HT-29 (cell line): ENCODE data around the gene GRB10. TPM values are rescaled to one million over a fixed set of nuclear protein-coding genes. Genes with fewer than 3 reads are reported as not detected.

Experiments used
- DNase-seq: peaks from one replicate; pipeline ENCODE4 v3.0.0-alpha.2; 2015; ENCODE audit warnings: low spot score
- total RNA-seq: library from RNA; depleted of rRNA; stranded (reverse); fragments of >200 nt; shearing (Covaris generic); gene quantifications from 2 replicates; pipeline ENCODE4 v1.2.3, GENCODE V29; 2014

The GRB10 gene
- total RNA-seq, 1 experiment from 2014 or later = 6.6 TPM

DNA sequence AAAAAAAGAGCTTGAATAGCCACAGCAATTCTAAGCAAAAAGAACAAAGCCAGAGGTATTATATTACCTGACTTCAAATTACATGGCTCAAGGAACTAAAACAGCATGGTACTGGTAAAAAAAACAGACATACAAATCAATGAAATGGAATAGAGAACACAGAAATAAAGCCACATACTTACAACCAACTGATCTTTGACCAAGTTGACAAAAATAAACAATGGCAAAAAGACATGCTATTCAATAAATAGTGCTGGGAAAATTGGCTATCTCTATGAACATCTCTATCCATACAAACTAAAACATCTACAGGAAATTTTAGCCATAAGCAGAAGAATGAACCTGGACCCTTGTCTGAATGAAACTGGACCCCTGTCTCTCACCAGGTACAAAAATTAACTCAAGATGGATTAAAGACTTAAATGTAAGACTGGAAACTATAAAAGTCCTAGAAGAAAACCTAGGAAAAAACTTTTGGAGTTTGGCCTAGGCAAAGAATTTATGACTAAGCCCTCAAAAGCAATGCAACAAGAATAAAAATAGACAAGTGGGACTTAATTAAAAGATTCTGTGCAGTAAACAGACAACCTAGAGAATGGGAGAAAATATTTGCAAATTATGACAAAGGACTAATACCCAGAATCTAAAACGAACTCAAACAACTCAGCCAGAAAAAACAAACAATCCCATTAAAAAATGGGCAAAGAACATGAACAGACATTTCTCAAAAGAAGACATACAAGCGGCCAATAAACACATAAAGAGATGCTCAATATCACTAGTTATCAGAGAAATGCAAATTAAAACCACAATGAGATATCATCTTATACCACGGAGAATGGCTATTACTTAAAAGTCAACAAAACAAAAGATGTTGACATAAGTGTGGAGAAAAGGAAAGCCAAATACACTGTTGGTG, 144.7 kb downstream of the GRB10 start:
- no peak for DNase-seq

DNA sequence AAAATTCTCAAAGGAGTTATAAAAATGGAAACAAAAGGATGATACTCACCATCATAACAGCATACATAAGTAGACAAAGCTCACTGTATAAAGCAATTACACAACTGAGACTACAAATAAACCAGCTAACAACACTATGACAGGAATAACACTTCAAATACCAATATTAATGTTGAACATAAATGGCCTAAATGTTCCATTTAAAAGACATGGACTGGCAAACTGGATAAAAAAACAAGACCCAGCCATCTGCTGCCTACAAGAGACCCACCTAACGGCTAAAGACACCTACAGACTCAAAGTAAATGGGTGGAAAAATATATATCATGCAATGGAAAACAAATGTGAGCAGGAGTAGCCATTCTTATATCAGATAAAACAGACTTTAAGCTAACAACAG, 148.3 kb downstream of the GRB10 start:
- no peak for DNase-seq

DNA sequence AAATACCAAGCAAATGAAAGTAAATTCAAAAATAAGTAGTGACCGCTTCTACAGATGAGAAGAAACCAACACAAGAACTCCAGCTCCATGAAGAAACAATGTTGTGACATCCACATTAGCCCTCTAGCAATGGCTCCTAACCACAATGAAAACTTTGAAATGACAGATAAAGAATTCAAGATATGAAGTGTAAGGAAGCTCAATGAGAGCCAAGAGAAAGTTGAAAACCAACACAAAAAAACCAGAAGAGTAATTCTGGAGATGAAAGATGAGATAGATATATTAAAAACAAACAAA, 149.3 kb downstream of the GRB10 start:
- DNase-seq = no peak

DNA sequence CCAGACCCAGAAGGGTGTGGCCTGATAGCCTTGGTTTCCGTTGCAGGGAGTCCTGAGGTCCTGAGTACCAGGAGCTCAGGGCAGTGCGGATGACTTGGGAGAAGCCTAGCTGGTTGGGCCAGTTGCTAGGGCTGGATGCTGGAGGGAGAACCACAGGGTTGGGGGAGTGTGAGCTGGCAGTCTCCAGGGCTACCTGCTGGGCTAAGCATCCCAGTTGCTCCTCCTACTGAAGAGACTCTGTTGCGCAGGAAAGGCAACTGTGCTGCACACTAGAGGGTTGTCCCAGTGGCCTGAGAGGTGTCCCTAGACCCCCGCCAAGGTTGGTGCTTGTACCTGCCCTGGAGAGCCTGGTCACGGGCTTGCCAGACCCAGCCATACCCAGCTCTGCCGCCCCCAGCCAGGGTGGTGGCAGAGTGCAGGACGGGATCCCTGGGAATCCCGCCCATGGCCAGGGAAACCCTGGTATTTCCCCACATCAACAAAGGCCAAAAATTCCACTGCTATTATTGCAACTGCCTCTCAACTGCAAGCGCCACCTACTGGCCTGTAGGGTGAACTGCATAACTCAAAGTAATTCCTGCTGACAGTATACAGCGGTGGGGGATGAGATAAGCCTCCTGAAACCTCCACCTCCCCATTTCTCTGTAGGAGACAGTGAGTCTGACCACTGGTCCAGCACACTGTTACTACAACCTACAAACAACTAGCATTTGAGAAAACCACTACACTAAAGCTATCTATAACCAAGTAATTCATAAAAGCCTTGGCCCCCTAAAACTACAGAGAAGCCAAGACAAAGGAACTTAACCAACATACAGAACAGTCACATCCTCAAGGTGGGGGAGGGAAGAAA, 149.9 kb downstream of the GRB10 start:
- DNase-seq = peak; percentile 82

DNA sequence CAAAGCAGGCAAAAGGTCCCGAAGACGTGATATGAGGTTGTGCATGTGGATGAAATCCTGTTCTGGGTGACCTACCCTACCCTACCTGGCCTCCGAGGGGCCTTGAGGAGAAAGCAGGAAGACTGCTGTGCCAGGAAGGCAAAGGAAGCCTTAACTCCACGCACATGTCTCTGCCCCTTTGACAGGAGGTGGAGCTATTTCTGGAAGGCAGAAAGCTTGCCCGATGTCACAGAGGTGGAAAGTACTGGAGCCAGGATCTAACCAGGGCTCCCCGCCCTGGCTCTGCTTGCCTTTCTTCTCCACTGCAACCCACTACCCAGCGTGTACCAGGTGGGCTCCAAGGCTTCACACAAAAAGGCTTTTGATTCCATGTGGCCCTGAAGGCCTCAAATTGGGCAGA, 151.1 kb downstream of the GRB10 start:
- no peak for DNase-seq

DNA sequence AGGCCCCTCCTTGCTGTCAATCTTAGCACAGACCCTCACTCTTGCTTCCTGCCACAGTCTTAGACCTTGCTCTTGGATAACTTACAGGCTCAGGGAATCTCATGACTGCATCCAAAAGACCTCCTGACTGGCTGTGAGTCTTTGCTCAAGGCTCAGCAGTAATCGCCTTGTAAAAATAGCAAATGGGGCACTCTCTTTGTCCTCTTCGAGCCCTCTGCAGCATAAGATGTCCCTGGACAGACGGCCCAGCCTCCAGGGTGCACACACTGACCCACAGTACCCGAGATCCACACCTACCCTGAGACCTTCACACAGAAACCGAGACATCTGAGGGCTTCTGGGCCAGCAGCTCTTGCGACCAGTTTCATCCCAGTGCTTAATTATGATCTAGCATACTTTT, 151.6 kb downstream of the GRB10 start:
- DNase-seq = no peak

DNA sequence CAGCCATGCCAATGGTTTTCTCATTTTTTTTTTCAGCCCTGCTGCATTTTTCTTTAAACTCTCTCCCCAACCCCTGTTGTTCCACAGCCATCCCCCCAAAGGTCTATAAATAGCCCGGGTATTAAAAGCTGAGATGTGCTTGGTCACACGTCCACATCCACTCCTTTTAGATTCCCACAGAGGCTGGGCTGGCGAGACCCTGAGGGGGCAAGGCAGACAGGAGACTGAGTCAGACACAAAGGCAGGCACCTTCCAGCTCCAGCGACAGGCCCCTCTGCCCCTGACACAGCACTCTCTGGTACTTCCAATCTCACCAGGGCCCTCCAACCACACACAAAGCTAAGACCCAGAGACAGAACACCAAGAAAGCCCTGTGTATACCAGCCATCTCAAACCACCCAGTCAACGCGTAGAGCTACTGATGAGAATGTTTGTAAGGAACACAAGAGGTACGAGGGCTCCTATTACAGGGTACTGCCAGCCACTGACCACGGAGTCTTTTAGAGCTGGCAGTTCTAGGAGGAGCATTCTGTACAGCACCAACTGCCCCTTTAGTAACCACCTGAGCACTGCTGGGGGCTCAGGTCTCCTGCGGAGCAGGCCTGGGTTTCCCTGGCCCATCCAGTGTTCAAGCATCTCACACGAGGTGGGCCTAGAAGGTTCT, 153.3 kb downstream of the GRB10 start:
- no peak for DNase-seq

DNA sequence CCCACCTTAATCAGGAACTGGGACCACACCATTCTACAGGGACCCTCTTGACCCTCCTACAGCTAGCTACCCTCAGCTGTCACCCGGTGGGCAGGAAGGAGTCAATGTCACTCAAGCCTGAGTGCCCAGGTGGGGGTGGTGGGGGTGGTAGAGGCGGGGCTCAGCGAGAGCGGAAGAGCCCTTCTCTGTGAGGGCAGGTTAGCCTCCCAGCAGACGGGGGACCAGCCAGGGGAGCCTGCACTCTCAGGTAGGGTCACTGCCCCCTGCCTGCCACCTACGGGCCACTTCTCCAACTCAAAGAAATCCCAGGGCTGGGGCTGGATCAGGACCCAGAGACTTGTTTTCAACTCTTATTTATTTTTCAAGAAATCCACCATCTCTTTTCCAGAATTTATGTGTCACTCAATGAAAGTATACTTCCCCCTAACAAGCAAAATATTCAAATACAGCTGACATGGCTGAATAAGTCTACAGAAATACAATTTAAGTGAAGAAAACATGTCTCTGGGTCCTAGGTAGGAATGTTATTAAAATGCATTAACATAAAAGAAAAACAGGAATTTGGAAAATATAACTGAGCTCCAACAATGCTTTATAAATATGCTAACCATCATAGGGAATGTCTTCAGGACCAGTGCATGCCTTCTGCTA, 154.1 kb downstream of the GRB10 start:
- no peak for DNase-seq

DNA sequence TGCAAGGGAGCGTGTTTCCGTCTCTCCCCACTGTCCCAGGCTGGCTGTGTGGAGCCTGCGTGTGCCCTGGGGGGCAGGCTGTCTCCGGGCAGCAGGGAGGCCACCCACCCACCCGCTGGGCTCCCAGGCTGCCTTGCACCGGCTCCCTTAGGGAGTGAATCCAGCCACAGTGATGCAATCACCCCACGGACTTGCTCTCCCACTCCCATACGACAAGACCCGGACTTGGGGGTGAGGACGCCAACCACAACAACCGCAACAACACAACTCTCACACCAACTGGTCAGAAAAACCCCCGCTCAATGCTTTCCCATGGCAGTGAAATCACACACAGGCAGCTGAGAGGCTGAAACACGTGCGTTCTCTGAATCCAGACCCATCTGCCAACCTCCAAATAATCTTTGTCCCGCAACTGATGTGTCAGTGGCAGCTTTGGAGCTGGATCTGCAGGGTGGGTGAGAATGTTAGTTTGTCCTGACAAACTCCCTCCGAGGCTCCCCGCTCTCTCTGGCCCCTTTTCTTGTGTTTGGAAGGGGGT, 154.8 kb downstream of the GRB10 start:
- DNase-seq = no peak

DNA sequence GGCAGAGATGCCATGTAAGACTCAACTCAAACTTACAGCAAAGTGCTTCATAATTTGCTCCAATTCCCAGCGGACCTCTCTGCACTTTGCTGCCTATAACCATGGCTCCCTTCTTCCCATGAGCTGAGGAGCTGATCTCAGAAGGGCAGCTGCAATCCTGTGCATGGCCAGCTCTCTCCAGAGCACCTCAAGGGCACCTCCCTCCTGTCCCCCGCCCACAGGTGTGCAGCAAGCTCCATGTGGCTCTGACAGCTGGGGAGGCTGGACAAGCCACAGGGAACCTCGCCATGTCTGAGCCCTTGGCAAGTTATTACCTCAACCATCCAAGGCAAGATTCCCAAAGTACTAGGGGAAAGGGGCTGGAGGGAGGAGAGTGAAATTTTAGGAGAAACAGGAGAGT, 156.4 kb downstream of the GRB10 start:
- DNase-seq = no peak

DNA sequence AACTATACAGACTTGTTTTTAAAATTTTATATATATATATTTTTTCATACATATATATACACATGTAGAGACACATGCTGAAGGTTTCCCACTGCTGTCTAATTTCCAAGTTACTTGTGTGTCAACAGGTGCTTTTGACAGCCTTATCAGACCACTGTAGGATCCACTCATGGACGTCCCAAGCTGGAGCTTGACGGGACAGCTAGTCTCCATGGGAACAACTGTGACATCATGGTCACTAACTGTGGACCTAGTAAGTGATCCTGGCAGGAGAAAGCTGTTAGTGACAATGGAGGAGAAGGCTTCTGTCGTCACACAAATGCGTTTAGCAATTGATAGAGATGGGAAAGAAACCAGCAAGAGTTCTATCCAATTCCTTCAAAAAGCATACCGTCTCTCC, 157.3 kb downstream of the GRB10 start:
- DNase-seq = no peak

DNA sequence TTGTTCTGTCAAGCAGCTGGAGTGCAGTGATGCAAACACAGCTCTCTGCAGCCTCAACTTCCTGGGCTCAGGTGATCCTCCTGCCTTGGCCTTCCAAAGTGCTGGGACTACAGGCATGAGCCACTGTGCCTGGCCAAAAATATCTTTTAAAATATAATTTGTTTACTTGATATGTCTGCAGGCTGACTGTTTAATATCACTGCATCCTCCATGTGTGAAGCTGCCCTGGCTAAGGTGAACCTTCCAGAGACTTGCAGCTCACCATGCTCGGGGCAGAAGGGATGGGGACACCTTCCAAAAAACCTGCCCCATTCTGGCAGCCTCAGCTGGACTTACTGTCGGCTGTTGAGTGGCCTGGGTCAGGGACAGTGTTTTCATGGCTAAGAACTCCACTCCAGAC, 159.9 kb downstream of the GRB10 start:
- no peak for DNase-seq

DNA sequence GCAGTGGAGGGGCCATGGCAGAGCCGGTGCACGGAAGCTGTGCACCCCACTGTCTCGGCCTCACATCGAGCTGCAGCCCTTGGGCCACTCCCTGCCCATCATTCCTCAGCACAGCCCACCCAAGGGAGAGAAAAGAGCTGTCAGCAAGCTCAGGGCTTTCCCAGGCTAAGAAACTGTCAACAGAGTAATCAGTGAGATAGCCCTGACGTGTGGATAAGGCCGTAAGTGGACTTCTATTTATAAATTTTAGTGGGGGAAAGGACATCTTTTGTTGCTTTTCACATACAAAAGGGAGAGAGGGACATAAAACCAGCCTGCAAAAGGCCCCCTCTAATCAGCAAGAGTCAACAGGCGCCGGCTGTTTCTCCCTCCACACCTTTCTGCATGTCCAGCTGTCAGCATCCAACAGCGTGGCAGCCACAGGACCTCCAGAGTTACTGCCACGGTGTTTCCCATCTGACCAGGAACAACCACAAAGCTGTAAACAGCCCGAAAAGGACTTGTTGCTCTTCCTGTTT, 160.7 kb downstream of the GRB10 start:
- DNase-seq = no peak

DNA sequence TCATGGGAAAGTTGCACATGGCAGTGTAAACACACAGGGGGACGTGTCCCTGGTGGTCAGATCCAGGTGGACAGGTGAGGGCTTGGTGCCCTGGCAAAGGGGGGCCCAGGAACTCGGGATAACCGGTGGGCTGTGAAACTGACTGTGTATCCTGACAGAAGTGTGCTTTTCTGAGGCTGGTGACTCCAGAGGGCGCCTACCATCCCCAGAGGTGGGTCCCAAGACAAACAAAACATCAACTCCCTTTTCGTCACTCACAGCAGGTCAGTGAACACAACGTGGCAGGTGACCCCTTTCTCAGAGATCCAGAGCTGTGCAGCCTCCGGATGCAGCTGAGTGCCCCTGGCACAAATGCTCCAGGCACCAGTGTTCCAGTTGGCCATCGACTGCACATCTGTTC, 161.5 kb downstream of the GRB10 start:
- no peak for DNase-seq

DNA sequence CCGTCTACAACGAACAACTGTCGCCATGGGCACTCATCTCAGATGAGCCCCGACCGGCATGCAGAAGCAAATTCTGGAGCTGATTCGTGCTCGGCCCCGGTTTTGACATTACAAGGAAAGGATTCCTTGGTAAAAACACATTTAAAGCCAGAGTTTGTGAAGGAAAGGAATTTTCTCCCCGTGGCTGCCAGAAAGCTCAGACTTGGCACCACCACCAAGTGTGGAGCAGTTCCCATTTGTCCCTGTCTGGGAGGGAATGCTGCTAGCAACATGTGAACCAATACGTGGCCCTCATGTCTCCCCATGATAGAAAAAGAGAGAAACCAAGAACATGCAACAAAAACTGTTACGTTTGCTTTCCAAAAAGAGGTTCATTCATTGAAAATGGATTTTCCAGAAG, 162.3 kb downstream of the GRB10 start:
- no peak for DNase-seq

DNA sequence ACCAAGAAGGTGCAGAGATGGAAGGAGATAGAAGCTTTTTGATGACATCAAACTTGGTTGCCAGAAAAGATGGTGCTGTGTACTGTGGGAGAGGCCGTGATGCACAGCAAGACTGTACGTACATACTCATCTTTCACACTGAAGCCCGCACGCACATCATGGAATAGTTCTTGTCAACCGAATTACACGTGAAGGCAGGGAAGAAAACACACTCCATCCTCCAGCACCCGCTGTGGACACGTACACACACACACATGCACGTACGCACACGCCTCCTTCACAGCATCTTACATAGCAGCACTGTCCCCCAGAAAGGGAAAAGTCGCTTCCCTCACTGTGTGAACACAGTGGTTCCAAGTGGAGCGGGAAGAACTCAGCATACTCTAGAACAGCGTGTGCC, 163.0 kb downstream of the GRB10 start:
- DNase-seq = no peak

DNA sequence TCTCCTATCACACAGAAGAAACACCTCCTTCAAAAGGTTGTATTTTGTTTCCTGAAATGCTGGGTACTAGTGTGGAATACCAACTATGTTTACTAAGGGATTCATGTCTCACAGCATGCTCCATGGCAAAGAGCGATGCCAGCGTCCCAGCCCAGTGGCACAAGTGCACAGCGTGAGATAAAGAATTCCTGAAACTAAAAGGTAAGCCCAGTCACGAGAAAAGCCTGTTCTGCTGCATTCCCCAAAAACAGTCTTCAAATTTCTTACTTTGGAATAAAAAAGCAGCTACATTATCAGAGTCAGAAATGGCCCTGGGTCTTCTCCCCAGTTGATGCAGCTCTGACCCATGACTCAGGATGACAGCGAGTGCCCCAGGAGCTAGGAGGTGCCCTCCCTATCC, 164.4 kb downstream of the GRB10 start:
- DNase-seq = no peak

DNA sequence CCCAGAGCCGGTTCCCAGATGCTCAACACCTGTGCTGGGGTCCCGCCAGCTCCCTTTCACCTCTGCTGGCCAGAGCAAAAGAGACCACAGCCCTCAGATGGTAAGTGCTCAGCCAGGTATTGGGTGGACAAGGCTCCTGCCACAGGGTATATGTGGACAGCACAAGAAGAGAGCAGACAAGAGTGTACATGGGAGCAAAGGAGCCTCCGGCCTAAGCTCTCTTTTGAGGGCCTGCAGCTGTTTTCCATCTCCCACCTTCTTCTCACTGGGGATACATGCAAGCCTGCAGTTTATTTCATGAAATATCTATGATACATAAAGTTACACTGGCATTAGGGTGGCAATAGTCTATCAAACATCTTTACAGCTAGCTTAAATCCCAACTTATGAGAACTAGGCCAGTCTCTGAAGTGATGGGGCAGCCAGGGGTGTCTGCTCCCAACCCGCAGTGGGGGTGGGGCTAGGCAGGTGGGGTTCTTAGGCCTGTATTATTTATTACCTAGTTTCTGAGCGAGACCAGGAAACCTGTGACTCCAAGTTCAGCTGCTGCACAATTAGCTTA, 167.1 kb downstream of the GRB10 start:
- DNase-seq = no peak

DNA sequence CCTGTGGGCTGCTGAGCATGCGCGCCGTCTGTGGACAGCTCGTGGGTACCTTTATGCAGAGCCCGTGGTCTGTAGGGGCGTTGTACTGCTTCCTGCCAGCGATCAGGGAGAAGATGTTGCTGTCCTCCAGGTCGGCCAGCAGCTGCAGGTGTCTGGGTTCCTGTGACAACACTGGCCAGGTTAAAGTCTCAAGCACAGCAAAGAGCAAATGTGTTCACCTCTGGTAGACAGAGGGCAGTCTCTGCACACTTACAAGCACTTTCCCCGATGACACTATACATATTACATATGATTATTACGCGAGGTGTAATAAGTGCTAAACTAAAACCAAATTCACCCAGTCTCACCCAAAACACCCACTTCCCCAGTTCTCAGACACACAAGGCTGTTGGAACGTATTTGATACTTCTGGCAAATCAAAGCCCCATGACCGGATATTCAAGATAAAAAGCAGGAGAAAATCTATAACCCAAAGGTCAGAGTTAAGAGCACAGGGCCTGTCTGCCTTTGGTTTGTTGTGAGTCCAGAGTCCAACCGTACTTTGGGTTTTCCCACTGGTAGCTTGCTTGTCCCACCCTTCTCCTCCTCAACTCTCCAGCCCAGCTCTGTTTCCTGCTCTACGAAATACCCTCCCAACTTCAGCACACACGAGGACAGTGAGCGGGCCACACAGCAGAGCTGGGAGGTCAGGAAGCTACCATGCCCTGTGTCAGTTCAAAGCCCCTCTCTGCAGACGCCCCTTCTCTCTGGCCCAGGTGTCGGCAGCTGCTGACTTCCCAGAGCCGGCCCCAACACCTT, 167.8 kb downstream of the GRB10 start:
- DNase-seq = peak; percentile 75

DNA sequence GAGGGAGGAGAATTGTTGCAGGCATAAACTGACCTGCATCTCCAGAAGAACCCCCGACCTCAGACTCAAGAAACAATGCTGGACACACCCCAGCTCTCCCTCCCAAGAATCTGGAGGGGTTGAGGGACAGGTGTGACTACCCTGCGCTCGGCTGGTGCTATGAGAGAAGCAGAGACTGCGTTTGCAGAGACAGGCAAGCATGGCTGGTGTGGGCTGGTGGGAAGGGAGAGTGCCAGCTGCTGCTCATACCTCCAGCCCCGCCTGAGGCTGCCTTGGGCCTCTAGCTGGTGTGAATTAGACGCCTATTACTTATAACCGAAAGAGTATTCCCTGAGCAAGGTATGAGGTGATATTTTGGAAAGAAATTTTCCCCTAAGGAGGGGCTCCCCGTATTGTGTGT, 169.2 kb downstream of the GRB10 start:
- DNase-seq = no peak
